PC-9 (cell line): ENCODE data around the gene EML6.

Source experiments
- EZH2 ChIP-seq: fragments of 200-600 bp; sonication (generic); IDR thresholded peaks from 2 replicates; pipeline ENCODE4 v1.8.0; 2017; ENCODE audit warnings: antibody characterized with exemption, low read depth
- TF ChIP-seq, protein P1 (sequence below): fragments of 200-600 bp; sonication (generic); conservative IDR thresholded peaks from 2 replicates; pipeline ENCODE4 v1.6.1; 2017; ENCODE audit warnings: mixed run types, antibody characterized with exemption, mild to moderate bottlenecking, moderate library complexity

- no peak for TF ChIP-seq EZH2
- TF ChIP-seq, protein P1, sequence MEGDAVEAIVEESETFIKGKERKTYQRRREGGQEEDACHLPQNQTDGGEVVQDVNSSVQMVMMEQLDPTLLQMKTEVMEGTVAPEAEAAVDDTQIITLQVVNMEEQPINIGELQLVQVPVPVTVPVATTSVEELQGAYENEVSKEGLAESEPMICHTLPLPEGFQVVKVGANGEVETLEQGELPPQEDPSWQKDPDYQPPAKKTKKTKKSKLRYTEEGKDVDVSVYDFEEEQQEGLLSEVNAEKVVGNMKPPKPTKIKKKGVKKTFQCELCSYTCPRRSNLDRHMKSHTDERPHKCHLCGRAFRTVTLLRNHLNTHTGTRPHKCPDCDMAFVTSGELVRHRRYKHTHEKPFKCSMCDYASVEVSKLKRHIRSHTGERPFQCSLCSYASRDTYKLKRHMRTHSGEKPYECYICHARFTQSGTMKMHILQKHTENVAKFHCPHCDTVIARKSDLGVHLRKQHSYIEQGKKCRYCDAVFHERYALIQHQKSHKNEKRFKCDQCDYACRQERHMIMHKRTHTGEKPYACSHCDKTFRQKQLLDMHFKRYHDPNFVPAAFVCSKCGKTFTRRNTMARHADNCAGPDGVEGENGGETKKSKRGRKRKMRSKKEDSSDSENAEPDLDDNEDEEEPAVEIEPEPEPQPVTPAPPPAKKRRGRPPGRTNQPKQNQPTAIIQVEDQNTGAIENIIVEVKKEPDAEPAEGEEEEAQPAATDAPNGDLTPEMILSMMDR, result no peak
Measured at GRCh38 chr2:54879598-54880332, 156.3 kb downstream of the EML6 start.
